ENCODE results near the gene SMC5. TPM values are rescaled to one million over a fixed set of nuclear protein-coding genes. Genes with fewer than 3 reads are reported as not detected.
"Not testable (repeated sequence)": the region's sequence is repeated elsewhere in the genome, so short reads cannot be mapped to it uniquely, and the experiment has no call there.

The SMC5 gene
- total and polyA plus RNA-seq, 7 donors = 11.4 to 31.6 (median 20.1) TPM

DNA sequence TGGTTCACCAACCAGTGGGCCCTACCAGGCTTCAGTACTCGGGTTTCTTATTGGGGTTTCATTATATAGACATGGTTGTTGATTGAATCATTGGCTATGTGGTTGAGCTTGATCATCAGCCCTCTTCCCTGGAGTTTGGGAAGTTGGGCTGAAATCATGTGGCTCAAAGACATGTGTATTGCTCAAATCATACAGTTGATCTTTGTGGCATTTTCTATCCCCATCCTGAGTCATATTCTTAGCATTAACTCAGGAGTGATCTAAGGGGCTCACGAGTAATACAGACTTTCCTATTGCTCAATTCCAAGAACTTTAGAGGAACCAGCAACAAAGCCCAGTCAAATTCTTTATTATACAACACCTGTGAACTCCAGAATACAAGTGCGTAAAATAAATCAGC is 66.2 kb downstream of the SMC5 start:
- no peaks in the 10 kb centered on the region for H3K27me3 ChIP-seq
- TF ChIP-seq POLR2A (IDR thresholded peaks at IDR 0.05) (no peak), POLR2AphosphoS5 (IDR thresholded peaks at IDR 0.05) (no peak), EP300 (IDR thresholded peaks at IDR 0.05) (no peak)
- TF ChIP-seq, protein P1, sequence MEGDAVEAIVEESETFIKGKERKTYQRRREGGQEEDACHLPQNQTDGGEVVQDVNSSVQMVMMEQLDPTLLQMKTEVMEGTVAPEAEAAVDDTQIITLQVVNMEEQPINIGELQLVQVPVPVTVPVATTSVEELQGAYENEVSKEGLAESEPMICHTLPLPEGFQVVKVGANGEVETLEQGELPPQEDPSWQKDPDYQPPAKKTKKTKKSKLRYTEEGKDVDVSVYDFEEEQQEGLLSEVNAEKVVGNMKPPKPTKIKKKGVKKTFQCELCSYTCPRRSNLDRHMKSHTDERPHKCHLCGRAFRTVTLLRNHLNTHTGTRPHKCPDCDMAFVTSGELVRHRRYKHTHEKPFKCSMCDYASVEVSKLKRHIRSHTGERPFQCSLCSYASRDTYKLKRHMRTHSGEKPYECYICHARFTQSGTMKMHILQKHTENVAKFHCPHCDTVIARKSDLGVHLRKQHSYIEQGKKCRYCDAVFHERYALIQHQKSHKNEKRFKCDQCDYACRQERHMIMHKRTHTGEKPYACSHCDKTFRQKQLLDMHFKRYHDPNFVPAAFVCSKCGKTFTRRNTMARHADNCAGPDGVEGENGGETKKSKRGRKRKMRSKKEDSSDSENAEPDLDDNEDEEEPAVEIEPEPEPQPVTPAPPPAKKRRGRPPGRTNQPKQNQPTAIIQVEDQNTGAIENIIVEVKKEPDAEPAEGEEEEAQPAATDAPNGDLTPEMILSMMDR (IDR thresholded peaks at IDR 0.05) = no peak
- no peak for DNase-seq
- H3K27ac ChIP-seq = no peak overlapping the region
- 72 to 92% methylated on average over 3 of the region's 3 CpGs for WGBS, 2 donors
- peaks cover 1 to 80% (median 18%) of the 10 kb centered on the region in 4 donors for H3K36me3 ChIP-seq
- no peaks in the 10 kb centered on the region for H3K4me1 ChIP-seq
- intact Hi-C loops (cut with DNase I) = no loop called here
- H3K9me3 ChIP-seq = no peaks in the 10 kb centered on the region
- no peak overlapping the region for H3K4me3 ChIP-seq

DNA sequence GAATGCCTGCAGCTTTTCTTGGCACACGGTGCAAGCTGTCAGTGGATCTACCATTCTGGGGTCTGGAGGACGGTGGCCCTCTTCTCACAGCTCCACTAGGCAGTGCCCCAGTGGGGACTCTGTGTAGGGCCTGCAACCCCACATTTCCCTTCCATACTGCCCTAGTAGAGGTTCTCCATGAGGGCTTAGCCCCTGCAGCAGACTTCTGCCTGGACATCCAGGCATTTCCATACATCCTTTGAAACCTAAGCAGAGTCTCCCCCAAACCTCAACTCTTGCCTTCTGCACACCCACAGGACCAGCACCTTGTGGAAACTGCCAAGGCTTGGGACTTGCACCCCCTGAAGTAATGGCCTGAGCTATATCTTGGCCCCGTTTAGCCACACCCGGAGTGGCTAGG is 69.8 kb downstream of the SMC5 start:
- H3K27me3 ChIP-seq; intact Hi-C loops (cut with DNase I); H3K4me1 ChIP-seq; H3K9me3 ChIP-seq; H3K27ac ChIP-seq; H3K4me3 ChIP-seq; DNase-seq: not testable (repeated sequence)
- 83 to 94% methylated on average over 4 of the region's 4 CpGs for WGBS, 2 donors
- H3K36me3 ChIP-seq = peaks cover 0 to 59% (median 13%) of the 10 kb centered on the region in 4 donors

DNA sequence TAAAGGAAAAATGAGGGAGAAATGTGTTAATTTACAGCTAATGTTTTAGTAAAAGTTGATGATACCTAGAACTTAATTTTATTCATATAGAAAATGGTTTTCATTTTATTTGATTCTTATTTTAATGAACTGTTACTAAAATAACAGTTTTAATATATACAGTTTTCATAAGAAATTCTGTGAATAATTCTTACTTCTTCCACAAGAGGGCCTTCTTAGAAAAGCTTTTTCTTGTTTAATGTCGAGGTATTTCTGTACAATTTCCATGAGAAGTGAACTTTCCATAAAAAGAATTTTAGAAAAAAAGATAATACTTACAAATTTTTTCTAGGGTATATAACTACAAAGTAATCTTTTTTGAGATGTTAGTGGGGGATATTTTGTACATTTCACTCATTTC is 81.8 kb downstream of the SMC5 start:
- Histone ChIP-seq H3K27ac (no peak overlapping the region), H3K4me1 (peaks cover 0 to 8% (median 0%) of the 10 kb centered on the region in 4 donors), H3K27me3 (no peaks in the 10 kb centered on the region), H3K4me3 (no peak overlapping the region), H3K36me3 (peaks cover 0 to 14% (median 0%) of the 10 kb centered on the region in 4 donors), H3K9me3 (no peaks in the 10 kb centered on the region)
- WGBS, 2 donors = 0 to 1% methylated on average over 1 of the region's 1 CpG
- intact Hi-C loops (cut with DNase I) = no loop called here
- TF ChIP-seq, protein P1 (IDR thresholded peaks at IDR 0.05) = peak in 3 of 4 experiments; percentile 30 to 50 (median 48)
- no peak for TF ChIP-seq EP300 (IDR thresholded peaks at IDR 0.05)
- no peak for DNase-seq

DNA sequence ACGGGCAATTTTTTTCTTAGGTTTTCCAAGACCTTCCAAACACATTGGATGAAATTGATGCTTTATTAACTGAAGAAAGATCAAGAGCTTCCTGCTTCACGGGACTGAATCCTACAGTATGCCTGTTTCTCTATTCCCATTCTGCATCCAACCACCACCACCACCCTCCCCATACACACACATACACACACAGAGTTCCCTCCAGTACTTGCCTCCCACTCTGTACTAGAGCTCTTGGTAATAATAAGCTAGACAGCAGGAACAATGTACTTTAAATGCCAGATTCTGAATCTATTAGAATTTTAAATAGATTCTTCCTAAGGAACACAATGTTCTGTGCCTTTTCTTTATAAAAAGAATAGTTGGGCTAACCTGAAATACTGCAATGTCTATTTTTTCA is 88.3 kb downstream of the SMC5 start:
- no peaks in the 10 kb centered on the region for H3K27me3 ChIP-seq
- intact Hi-C loops (cut with DNase I) = no loop called here
- no peaks in the 10 kb centered on the region for H3K9me3 ChIP-seq
- TF ChIP-seq, protein P1 (IDR thresholded peaks at IDR 0.05) = no peak
- no peak for TF ChIP-seq EP300 (IDR thresholded peaks at IDR 0.05)
- no peaks in the 10 kb centered on the region for H3K4me1 ChIP-seq
- no peak overlapping the region for H3K27ac ChIP-seq
- no peak overlapping the region for H3K4me3 ChIP-seq
- H3K36me3 ChIP-seq = peaks cover 0 to 46% (median 4%) of the 10 kb centered on the region in 4 donors
- DNase-seq = no peak
- 92 to 93% methylated on average over 2 of the region's 2 CpGs for WGBS, 2 donors

DNA sequence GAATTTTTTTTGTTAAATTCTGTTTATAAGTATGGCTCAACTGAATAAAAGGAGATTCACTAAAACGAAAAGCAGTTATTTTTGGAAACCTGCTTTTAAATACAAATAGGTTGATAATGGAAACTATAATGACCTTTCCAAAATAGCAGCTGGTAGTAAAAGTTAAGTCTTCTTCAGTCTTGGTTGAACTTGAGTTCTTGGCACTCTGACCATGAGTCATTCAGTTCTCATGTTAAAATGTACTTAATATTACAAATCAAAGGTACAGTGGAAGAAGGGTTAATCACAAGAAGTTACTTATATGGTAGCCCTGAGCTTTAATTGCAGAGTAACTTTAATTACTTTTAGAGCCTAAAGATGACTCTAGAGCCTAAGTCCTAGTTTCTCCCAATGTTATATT is 93.6 kb downstream of the SMC5 start:
- Histone ChIP-seq H3K27ac (peak overlapping the region; percentile 14 to 51 (median 34)), H3K9me3 (no peaks in the 10 kb centered on the region), H3K27me3 (no peaks in the 10 kb centered on the region), H3K36me3 (peaks cover 0 to 34% (median 4%) of the 10 kb centered on the region in 4 donors), H3K4me3 (no peak overlapping the region), H3K4me1 (peaks cover 0 to 10% (median 4%) of the 10 kb centered on the region in 4 donors)
- 63 to 83% methylated on average over 1 of the region's 1 CpG for WGBS, 2 donors
- DNase-seq = no peak
- no peak for TF ChIP-seq EP300 (IDR thresholded peaks at IDR 0.05)
- TF ChIP-seq POLR2AphosphoS5 (IDR thresholded peaks at IDR 0.05) = no peak
- TF ChIP-seq POLR2A (IDR thresholded peaks at IDR 0.05) = no peak
- TF ChIP-seq, protein P1 (IDR thresholded peaks at IDR 0.05) = no peak
- intact Hi-C loops (cut with DNase I) = loop anchor here (2.0 to 5.0 kb wide), 3 partner anchors 60 to 250 kb away; partner anchors contain the start of gene KLF9

Data from sigmoid colon (tissue), 7 donors.